Adrenal gland (tissue), 12 donors: ENCODE measurements around the gene HMGN4. TPM values are rescaled to one million over a fixed set of nuclear protein-coding genes. Genes with fewer than 3 reads are reported as not detected.

Experiments used
- DNase-seq, 7 donors: peaks; one replicate each; pipeline ENCODE4 v3.0.0-alpha.2; 2019 to 2020
- H3K27ac ChIP-seq, 5 donors: fragments of 200-600 bp; sonication (generic) in 4 of 5; 1 replicate in 3 of 5; 2 replicates in 2 of 5; pipeline versions ENCODE4 v1.5.1 to v1.8.0; 2016 to 2020; ENCODE audit warnings: mild to moderate bottlenecking in 1 of 5
- H3K27me3 ChIP-seq: fragments of 200-600 bp; 2 replicates; pipeline ENCODE4 v1.8.0; 2021
- H3K36me3 ChIP-seq, 2 donors: fragments of 200-600 bp; replicated peaks in 1 of 2; 1 replicate in 1 of 2; 2 replicates in 1 of 2; pipeline versions ENCODE4 v1.5.1 to v1.8.0; 2018 to 2022
- H3K4me1 ChIP-seq, 2 donors: fragments of 200-600 bp; replicated peaks in 1 of 2; 1 replicate in 1 of 2; 2 replicates in 1 of 2; pipeline versions ENCODE4 v1.5.1 to v1.8.0; 2018 to 2021
- H3K4me3 ChIP-seq, 4 donors: fragments of 200-600 bp; sonication (generic) in 3 of 4; one replicate each; pipeline ENCODE4 v1.5.1; 2016 to 2018
- H3K9me3 ChIP-seq, 3 donors: fragments of 200-600 bp; sonication (generic) in 1 of 3; replicated peaks in 1 of 3; 1 replicate in 2 of 3; 2 replicates in 1 of 3; pipeline versions ENCODE4 v1.5.1 to v1.8.0; 2016 to 2021
- CTCF ChIP-seq, 6 experiments: fragments of 450-650 bp in 4 of 6; fragments of 200-600 bp in 2 of 6; sonication (generic) in 1 of 6; IDR thresholded peaks; 1 replicate in 5 of 6; 2 replicates in 1 of 6; pipeline versions ENCODE4 v1.5.1 to v1.8.0; 2016 to 2021; ENCODE audit warnings: antibody characterized with exemption in 6 of 6, mild to moderate bottlenecking in 2 of 6, moderate library complexity in 1 of 6
- POLR2A ChIP-seq, 2 donors: fragments of 450-650 bp; IDR thresholded peaks; one replicate each; pipeline ENCODE4 v1.6.1; 2017; ENCODE audit warnings: antibody characterized with exemption in 2 of 2, mild to moderate bottlenecking in 2 of 2, moderate library complexity in 1 of 2
- WGBS, 4 donors: extraction: QIAGEN DNeasy Blood & Tissue Kit in 2 of 4; methylation state at CpG; one replicate each; pipeline versions ENCODE4 v1.1.5 to v1.1.7; 2013 to 2017; 5-methylcytosine and 5-hydroxymethylcytosine counted together
- intact Hi-C, 2 donors: fragments of 100-400 bp; cut with DNase I; formaldehyde crosslinking; loops; one replicate each; pipeline versions ENCODE4 v1.14.1 to v1.15.0; 2022 to 2023
- polyA plus RNA-seq, 3 donors: library from polyadenylated mRNA; stranded (reverse); fragments of 200-250 nt in 2 of 3; fragments of 350-450 nt in 1 of 3; fragmentation: Illumina TruSeq in 1 of 3; extraction: RNeasy Lipid Tissue Mini Kit (QIAGEN cat#74804) in 1 of 3; gene quantifications; one replicate each; pipeline ENCODE4 v1.2.3, GENCODE V29; 2013 to 2014
- total RNA-seq, 9 donors: library from RNA; depleted of rRNA in 4 of 9; stranded (reverse); fragments of >200 nt in 4 of 9; fragments of 120-200 nt in 1 of 9; fragmentation: NEBNext Ultra II Directional in 1 of 9; extraction: Animal tissue kit (Norgen Biotek cat#: 25700) in 1 of 9; gene quantifications; one replicate each; pipeline versions ENCODE4 v1.1.0 to v1.2.4, GENCODE V29; 2013 to 2023
- donor health status: healthy with polysubstance abuse.
- donor health status: Bipolar disorder and iron deficiency.
- donor health status: DM: yes; HTN: yes; CAD: no.
- donor health status: DM: no; HTN: no; CAD: no.
- donor health status: DM: no; HTN: no; CAD: no.
- donor health status: DM: yes; HTN: yes; CAD: no.

HMGN4 gene
- total and polyA plus RNA-seq, 12 donors: 13.9 to 68.9 (median 46.2) TPM

DNA sequence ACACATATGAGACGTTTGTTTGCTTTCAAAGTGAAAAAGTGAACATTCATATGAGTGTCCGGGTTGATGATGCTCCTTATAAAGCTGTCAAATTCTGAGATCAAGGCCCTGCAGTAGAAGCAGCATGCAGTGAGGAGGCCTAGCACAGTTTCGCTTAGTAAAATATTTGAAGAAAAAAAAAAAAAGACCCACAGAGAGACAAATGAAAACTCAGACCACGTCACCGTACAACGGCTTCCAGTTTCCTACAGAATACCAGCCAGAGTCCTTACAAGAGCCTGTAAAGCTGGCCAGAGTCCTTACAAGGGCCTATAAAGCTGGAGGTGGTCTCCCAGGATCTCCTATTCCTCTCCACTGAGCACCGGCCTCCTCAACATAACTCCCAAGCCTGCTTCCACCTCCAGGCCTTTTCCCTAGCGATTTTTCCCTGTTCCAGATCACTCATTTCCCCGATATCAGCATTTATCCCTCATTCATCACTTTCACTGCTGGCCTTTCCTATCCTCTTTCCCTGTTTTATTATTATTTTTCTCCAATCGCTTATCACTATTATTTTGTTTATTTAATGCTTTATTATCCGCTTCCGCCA is 1.5 kb upstream of the HMGN4 start:
- intact Hi-C loops: no loop called here
- no peaks in the 10 kb centered on the region for H3K9me3 ChIP-seq
- TF ChIP-seq CTCF (IDR thresholded peaks at IDR 0.05): no peak
- no peak for TF ChIP-seq POLR2A (IDR thresholded peaks at IDR 0.05)
- H3K4me3 ChIP-seq: peak overlapping the region in 3 of 4 donors; percentile 14 to 72 (median 68)
- DNase-seq: peak in 6 of 7 donors; percentile 33 to 66 (median 37)
- H3K27ac ChIP-seq: peak overlapping the region; percentile 52 to 96 (median 89)
- 6 to 12% (median 8%) methylated on average over 12 of the region's 12 CpGs for WGBS, 4 donors
- no peaks in the 10 kb centered on the region for H3K36me3 ChIP-seq
- H3K4me1 ChIP-seq: peaks cover 0 to 27% of the 10 kb centered on the region in 2 donors
- H3K27me3 ChIP-seq: no peaks in the 10 kb centered on the region

- Histone ChIP-seq H3K9me3 (no peaks in the 10 kb centered on the region), H3K27ac (peak overlapping the region; percentile 52 to 96 (median 89)), H3K4me1 (peaks cover 0 to 27% of the 10 kb centered on the region in 2 donors), H3K27me3 (no peaks in the 10 kb centered on the region), H3K36me3 (no peaks in the 10 kb centered on the region), H3K4me3 (peak overlapping the region in 3 of 4 donors; percentile 14 to 72 (median 68))
- intact Hi-C loops: no loop called here
- DNase-seq: peak; percentile 90 to 98 (median 95)
- TF ChIP-seq CTCF (IDR thresholded peaks at IDR 0.05) (peak in 2 of 6 experiments; percentile 12 to 22), POLR2A (IDR thresholded peaks at IDR 0.05) (peak in 1 of 2 donors; percentile 40)
- WGBS, 4 donors: 0 to 1% (median 1%) methylated on average over 36 to 37 of the region's 37 CpGs
These were observed 863 bp upstream of the HMGN4 start for GRCh38 chr6:26537160-26537845.

DNA sequence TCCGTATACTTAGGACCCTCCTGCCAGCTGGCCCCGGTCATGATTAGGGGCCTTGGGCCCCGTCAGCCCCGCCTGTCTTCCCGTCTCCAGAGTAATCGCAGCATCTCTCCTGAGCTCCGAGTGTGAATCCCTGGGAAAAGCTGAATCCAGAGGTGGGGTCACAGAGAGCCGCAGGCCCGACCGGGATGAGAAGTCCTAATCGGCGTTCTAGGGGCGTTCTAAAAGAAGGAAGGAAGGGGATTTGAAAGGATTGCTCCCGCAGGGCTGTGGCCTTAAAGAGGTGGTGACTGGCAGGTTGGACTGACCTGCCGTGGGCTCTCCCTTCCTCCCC is 371 bp downstream of the HMGN4 start:
- Histone ChIP-seq H3K27ac (peak overlapping the region; percentile 52 to 96 (median 89)), H3K27me3 (no peaks in the 10 kb centered on the region), H3K4me3 (peak overlapping the region in 3 of 4 donors; percentile 43 to 72 (median 68)), H3K4me1 (peaks cover 0 to 27% of the 10 kb centered on the region in 2 donors), H3K9me3 (no peaks in the 10 kb centered on the region), H3K36me3 (no peaks in the 10 kb centered on the region)
- no peak for DNase-seq
- intact Hi-C loops: no loop called here
- WGBS, 4 donors: 0 to 1% (median 0%) methylated on average over 10 to 15 of the region's 15 CpGs
- TF ChIP-seq POLR2A (IDR thresholded peaks at IDR 0.05): no peak
- no peak for TF ChIP-seq CTCF (IDR thresholded peaks at IDR 0.05)

- Histone ChIP-seq H3K36me3 (no peaks in the 10 kb centered on the region), H3K4me3 (peak overlapping the region in 2 of 4 donors; percentile 68 to 72), H3K27ac (peak overlapping the region in 3 of 5 donors; percentile 89 to 96 (median 95)), H3K4me1 (peaks cover 0 to 27% of the 10 kb centered on the region in 2 donors), H3K9me3 (no peaks in the 10 kb centered on the region), H3K27me3 (no peaks in the 10 kb centered on the region)
- TF ChIP-seq POLR2A (IDR thresholded peaks at IDR 0.05): no peak
- TF ChIP-seq CTCF (IDR thresholded peaks at IDR 0.05): no peak
- 71 to 74% (median 72%) methylated on average over 16 of the region's 16 CpGs for WGBS, 4 donors
- intact Hi-C loops: no loop called here
- DNase-seq: no peak
These were observed 977 bp downstream of the HMGN4 start for GRCh38 chr6:26539071-26539615.
